CD14-positive monocyte (primary cell): ENCODE results near the gene SMTNL2. TPM values are rescaled to one million over a fixed set of nuclear protein-coding genes. Genes with fewer than 3 reads are reported as not detected.

Experiments used
- DNase-seq, 3 donors: peaks; one replicate each; pipeline ENCODE4 v3.0.0-alpha.2; 2011 to 2022
- H2AFZ ChIP-seq: 2 replicates; pipeline ENCODE4 v1.6.0; 2012; ENCODE audit warnings: mild to moderate bottlenecking, low read depth, low read length, inconsistent platforms; ENCODE audit not compliant: insufficient read depth, poor library complexity, severe bottlenecking
- H3K27ac ChIP-seq, 2 donors: 1 replicate in 1 of 2; 2 replicates in 1 of 2; pipeline ENCODE4 v1.5.1; 2012 to 2013; ENCODE audit warnings: low read length in 2 of 2, control low read depth in 1 of 2, inconsistent platforms in 1 of 2, low read depth in 1 of 2, mild to moderate bottlenecking in 1 of 2
- H3K27me3 ChIP-seq, 2 donors: one replicate each; pipeline versions ENCODE4 v1.6.0 to v1.6.1; 2011 to 2013; ENCODE audit warnings: low read length in 2 of 2; ENCODE audit not compliant: control insufficient read depth in 2 of 2, insufficient read depth in 2 of 2
- H3K36me3 ChIP-seq, 2 donors: replicated peaks in 1 of 2; 1 replicate in 1 of 2; 2 replicates in 1 of 2; pipeline versions ENCODE4 v1.5.1 to v1.6.1; 2012 to 2013; ENCODE audit warnings: low read length in 2 of 2, control low read depth in 1 of 2, inconsistent platforms in 1 of 2, mild to moderate bottlenecking in 1 of 2; ENCODE audit not compliant: insufficient read depth in 2 of 2, control insufficient read depth in 1 of 2
- H3K4me1 ChIP-seq, 2 donors: 1 replicate in 1 of 2; 2 replicates in 1 of 2; pipeline versions ENCODE4 v1.5.1 to v1.6.1; 2012 to 2013; ENCODE audit warnings: low read length in 2 of 2, control low read depth in 1 of 2, inconsistent platforms in 1 of 2, mild to moderate bottlenecking in 1 of 2, moderate library complexity in 1 of 2; ENCODE audit not compliant: insufficient read depth in 2 of 2, control insufficient read depth in 1 of 2
- H3K4me2 ChIP-seq: replicated peaks from 2 replicates; pipeline ENCODE3; 2012; ENCODE audit warnings: low read length, moderate library complexity, mild to moderate bottlenecking; ENCODE audit not compliant: poor library complexity, severe bottlenecking; ENCODE audit errors: extremely low read depth
- H3K4me3 ChIP-seq, 3 experiments: fragments of 200-600 bp in 1 of 3; sonication (generic) in 1 of 3; replicated peaks in 1 of 3; 1 replicate in 2 of 3; 2 replicates in 1 of 3; pipeline ENCODE4 v1.5.1; 2011 to 2013; ENCODE audit warnings: low read length in 3 of 3, mild to moderate bottlenecking in 3 of 3, control low read depth in 2 of 3, low read depth in 2 of 3, inconsistent platforms in 1 of 3, moderate library complexity in 1 of 3
- H3K79me2 ChIP-seq: 2 replicates; pipeline ENCODE4 v1.6.0; 2012; ENCODE audit warnings: mild to moderate bottlenecking, control low read depth, inconsistent platforms, low read length, moderate library complexity; ENCODE audit not compliant: insufficient read depth
- H3K9ac ChIP-seq: 2 replicates; pipeline ENCODE4 v1.6.0; 2017; ENCODE audit warnings: low read length, mild to moderate bottlenecking; ENCODE audit not compliant: insufficient read depth, poor library complexity, severe bottlenecking
- H3K9me3 ChIP-seq, 2 donors: replicated peaks in 1 of 2; 1 replicate in 1 of 2; 2 replicates in 1 of 2; pipeline versions ENCODE4 v1.5.1 to v1.6.1; 2012 to 2013; ENCODE audit warnings: low read length in 2 of 2, control low read depth in 1 of 2; ENCODE audit not compliant: control insufficient read depth in 1 of 2, insufficient read depth in 1 of 2
- H4K20me1 ChIP-seq: 2 replicates; pipeline ENCODE4 v1.6.0; 2012; ENCODE audit warnings: mild to moderate bottlenecking, low read length, control low read depth, moderate library complexity; ENCODE audit not compliant: insufficient read depth
- H3K27ac Mint-ChIP-seq, 7 donors: one replicate each; pipeline ENCODE4 v1.8.0; 2020; ENCODE audit warnings: mild to moderate bottlenecking in 7 of 7, mixed read lengths in 7 of 7, moderate library complexity in 6 of 7, inconsistent platforms in 2 of 7
- H3K27me3 Mint-ChIP-seq, 3 donors: one replicate each; pipeline ENCODE4 v1.8.0; 2021 to 2022; ENCODE audit warnings: low read depth in 3 of 3, mild to moderate bottlenecking in 3 of 3, mixed read lengths in 3 of 3, moderate library complexity in 3 of 3, inconsistent platforms in 1 of 3
- H3K36me3 Mint-ChIP-seq, 2 donors: one replicate each; pipeline ENCODE4 v1.8.0; 2020; ENCODE audit warnings: mixed read lengths in 2 of 2, inconsistent platforms in 1 of 2, mild to moderate bottlenecking in 1 of 2
- H3K4me1 Mint-ChIP-seq: one replicate; pipeline ENCODE4 v1.8.0; 2020; ENCODE audit warnings: mild to moderate bottlenecking, mixed read lengths
- H3K4me3 Mint-ChIP-seq, 2 donors: one replicate each; pipeline ENCODE4 v1.8.0; 2020; ENCODE audit warnings: mild to moderate bottlenecking in 2 of 2, mixed read lengths in 2 of 2, moderate library complexity in 1 of 2
- H3K9me3 Mint-ChIP-seq, 7 donors: one replicate each; pipeline ENCODE4 v1.8.0; 2020 to 2022; ENCODE audit warnings: mixed read lengths in 7 of 7, mild to moderate bottlenecking in 6 of 7, moderate library complexity in 6 of 7, inconsistent platforms in 2 of 7
- WGBS: methylation state at CpG from one replicate; pipeline ENCODE4 v1.1.5; 2013; ENCODE audit warnings: missing lambda C conversion rate; ENCODE audit not compliant: insufficient coverage; 5-methylcytosine and 5-hydroxymethylcytosine counted together
- intact Hi-C, 2 donors: fragments of 100-400 bp; cut with micrococcal nuclease; formaldehyde crosslinking; loops; one replicate each; pipeline versions ENCODE4 v1.15.0 to v1.15.1; 2023
- polyA plus RNA-seq, 3 donors: library from polyadenylated mRNA; depleted of rRNA in 1 of 3; unstranded in 2 of 3; stranded (reverse) in 1 of 3; fragments of 300-500 nt in 2 of 3; fragments of >200 nt in 1 of 3; fragmentation: Illumina TruSeq in 2 of 3; gene quantifications; 1 replicate in 2 of 3; 2 replicates in 1 of 3; pipeline ENCODE4 v1.2.3, GENCODE V29; 2012 to 2021
- TF ChIP-seq, protein P1 (sequence below): fragments of 200-600 bp; IDR thresholded peaks from one replicate; pipeline ENCODE4 v1.8.0; 2022; ENCODE audit warnings: antibody characterized with exemption, mild to moderate bottlenecking

SMTNL2 gene
- polyA plus RNA-seq, 3 donors = 0.08 TPM; not detected in 2

DNA sequence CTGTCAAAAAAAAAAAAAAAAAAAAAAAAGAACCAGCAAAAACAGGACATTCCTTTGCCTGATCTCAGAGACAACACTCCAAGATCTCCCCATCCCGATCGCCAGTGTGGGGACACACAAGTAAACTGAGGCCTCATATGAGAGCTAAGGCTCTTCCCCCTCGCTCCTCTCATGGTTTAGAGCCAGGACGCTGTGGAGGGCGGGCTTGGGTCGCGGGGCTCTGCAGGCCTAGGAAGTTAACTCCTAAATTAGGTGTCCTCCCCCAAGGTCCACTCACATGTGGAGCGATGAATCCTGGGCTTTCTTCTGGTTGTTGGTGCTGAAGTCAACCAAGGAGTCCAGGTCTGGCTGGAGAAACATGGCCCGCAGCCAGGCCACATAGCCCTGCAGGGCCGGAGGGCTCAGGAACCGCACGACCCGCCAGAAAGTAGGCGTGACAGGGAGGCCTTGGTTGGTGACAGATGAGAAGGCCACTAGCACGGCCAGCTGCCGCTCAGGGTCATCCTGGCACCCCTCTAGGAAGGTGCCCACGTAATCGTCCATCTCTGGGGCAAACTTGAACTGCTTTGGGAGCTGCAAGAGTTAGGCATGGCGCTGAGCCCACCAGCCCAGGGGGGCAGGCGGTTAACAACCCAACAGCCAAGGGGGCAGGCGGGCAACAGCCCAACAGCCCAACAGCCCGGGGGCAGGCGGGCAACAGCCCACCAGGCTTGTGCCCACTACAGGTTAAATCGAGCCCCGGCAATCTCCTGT is 34.4 kb upstream of the SMTNL2 start:
- Histone ChIP-seq H3K4me1 (peaks cover 11 to 14% of the 10 kb centered on the region in 2 donors), H3K4me2 (no peak overlapping the region), H2AFZ (no peak overlapping the region), H3K27me3 (no peaks in the 10 kb centered on the region), H4K20me1 (no peaks in the 10 kb centered on the region), H3K27ac (no peak overlapping the region), H3K79me2 (peaks cover 16% of the 10 kb centered on the region), H3K9ac (no peak overlapping the region), H3K4me3 (no peak overlapping the region), H3K36me3 (peaks cover 69 to 85% of the 10 kb centered on the region in 2 donors), H3K9me3 (no peaks in the 10 kb centered on the region)
- H3K4me1 Mint-ChIP-seq = peaks cover 13% of the 10 kb centered on the region
- intact Hi-C loops = loop anchor here in 1 of 2 donors (5.0 kb wide), 1 partner anchor 183 kb away; the partner anchor contains the start of gene UBE2G1
- peaks cover 54 to 85% of the 10 kb centered on the region in 2 donors for H3K36me3 Mint-ChIP-seq
- no peak for DNase-seq
- no peak overlapping the region for H3K27ac Mint-ChIP-seq
- peaks cover 0 to 5% (median 3%) of the 10 kb centered on the region in 3 donors for H3K27me3 Mint-ChIP-seq
- H3K4me3 Mint-ChIP-seq = no peak overlapping the region
- WGBS = 91% methylated on average over 20 of the region's 25 CpGs
- TF ChIP-seq, protein P1, sequence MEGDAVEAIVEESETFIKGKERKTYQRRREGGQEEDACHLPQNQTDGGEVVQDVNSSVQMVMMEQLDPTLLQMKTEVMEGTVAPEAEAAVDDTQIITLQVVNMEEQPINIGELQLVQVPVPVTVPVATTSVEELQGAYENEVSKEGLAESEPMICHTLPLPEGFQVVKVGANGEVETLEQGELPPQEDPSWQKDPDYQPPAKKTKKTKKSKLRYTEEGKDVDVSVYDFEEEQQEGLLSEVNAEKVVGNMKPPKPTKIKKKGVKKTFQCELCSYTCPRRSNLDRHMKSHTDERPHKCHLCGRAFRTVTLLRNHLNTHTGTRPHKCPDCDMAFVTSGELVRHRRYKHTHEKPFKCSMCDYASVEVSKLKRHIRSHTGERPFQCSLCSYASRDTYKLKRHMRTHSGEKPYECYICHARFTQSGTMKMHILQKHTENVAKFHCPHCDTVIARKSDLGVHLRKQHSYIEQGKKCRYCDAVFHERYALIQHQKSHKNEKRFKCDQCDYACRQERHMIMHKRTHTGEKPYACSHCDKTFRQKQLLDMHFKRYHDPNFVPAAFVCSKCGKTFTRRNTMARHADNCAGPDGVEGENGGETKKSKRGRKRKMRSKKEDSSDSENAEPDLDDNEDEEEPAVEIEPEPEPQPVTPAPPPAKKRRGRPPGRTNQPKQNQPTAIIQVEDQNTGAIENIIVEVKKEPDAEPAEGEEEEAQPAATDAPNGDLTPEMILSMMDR = no peak
- no peaks in the 10 kb centered on the region for H3K9me3 Mint-ChIP-seq

DNA sequence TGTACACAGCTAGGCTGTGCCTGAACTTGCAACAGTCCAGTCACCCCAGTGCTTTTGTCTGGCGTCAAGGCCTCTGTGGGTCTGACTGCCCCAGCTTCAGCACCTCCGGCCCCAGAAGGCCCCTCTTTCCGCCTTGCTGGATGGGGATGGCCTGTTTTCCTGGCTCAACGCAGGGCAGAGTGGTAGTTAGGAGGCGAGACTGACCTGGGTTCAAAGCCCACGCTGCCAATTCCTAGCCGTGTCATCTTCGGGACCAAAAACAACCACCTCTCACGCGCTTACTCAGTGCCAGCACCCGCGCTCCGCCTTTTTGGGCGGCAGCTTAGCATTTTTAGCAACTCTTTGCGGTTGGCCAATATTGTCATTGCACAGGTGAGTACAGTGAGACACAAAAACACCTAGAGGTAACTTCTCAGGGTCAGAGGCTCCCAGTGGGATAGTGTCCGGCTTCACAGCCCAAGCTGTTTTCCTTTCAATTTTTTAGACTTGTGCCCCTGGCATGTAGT is 33.7 kb upstream of the SMTNL2 start:
- Histone ChIP-seq H2AFZ (no peak overlapping the region), H3K9me3 (no peaks in the 10 kb centered on the region), H3K4me3 (no peak overlapping the region), H4K20me1 (no peaks in the 10 kb centered on the region), H3K9ac (no peak overlapping the region), H3K27ac (no peak overlapping the region), H3K4me2 (no peak overlapping the region), H3K36me3 (peaks cover 65 to 79% of the 10 kb centered on the region in 2 donors), H3K27me3 (no peaks in the 10 kb centered on the region), H3K4me1 (peaks cover 14 to 18% of the 10 kb centered on the region in 2 donors), H3K79me2 (peaks cover 17% of the 10 kb centered on the region)
- peaks cover 52 to 80% of the 10 kb centered on the region in 2 donors for H3K36me3 Mint-ChIP-seq
- peak overlapping the region in 1 of 7 donors; percentile 22 for H3K27ac Mint-ChIP-seq
- intact Hi-C loops = loop anchor here in 1 of 2 donors (5.0 kb wide), 1 partner anchor 183 kb away; the partner anchor contains the start of gene UBE2G1
- H3K4me3 Mint-ChIP-seq = no peak overlapping the region
- peaks cover 14% of the 10 kb centered on the region for H3K4me1 Mint-ChIP-seq
- H3K9me3 Mint-ChIP-seq = no peaks in the 10 kb centered on the region
- no peak for DNase-seq
- 98% methylated on average over 15 of the region's 16 CpGs for WGBS
- TF ChIP-seq, protein P1 = no peak
- peaks cover 0 to 5% (median 3%) of the 10 kb centered on the region in 3 donors for H3K27me3 Mint-ChIP-seq
